Glutamatergic neuron (in vitro differentiated cells): ENCODE measurements around the gene NLRP1. TPM values are rescaled to one million over a fixed set of nuclear protein-coding genes. Genes with fewer than 3 reads are reported as not detected.
A peak's percentile ranks its signal among the peaks of the same experiment; 100 is the strongest.

Source experiments
- DNase-seq: peaks from one replicate; pipeline ENCODE4 v3.0.0; 2022
- H3K27ac Mint-ChIP-seq: one replicate; pipeline ENCODE4 v1.8.0; 2020; ENCODE audit warnings: mild to moderate bottlenecking, mixed read lengths, inconsistent platforms; ENCODE audit not compliant: unreplicated experiment
- H3K27me3 Mint-ChIP-seq: one replicate; pipeline ENCODE4 v1.8.0; 2020; ENCODE audit warnings: mild to moderate bottlenecking, moderate library complexity, mixed read lengths, inconsistent platforms; ENCODE audit not compliant: unreplicated experiment
- H3K36me3 Mint-ChIP-seq: one replicate; pipeline ENCODE4 v1.8.0; 2020; ENCODE audit warnings: mild to moderate bottlenecking, mixed read lengths, inconsistent platforms; ENCODE audit not compliant: unreplicated experiment
- H3K4me1 Mint-ChIP-seq: one replicate; pipeline ENCODE4 v1.8.0; 2020; ENCODE audit warnings: mild to moderate bottlenecking, low read depth, mixed read lengths, inconsistent platforms; ENCODE audit not compliant: unreplicated experiment
- H3K4me3 Mint-ChIP-seq: one replicate; pipeline ENCODE4 v1.8.0; 2020; ENCODE audit warnings: mild to moderate bottlenecking, mixed read lengths, inconsistent platforms; ENCODE audit not compliant: unreplicated experiment
- H3K9me3 Mint-ChIP-seq: one replicate; pipeline ENCODE4 v1.8.0; 2020; ENCODE audit warnings: mild to moderate bottlenecking, moderate library complexity, mixed read lengths, inconsistent platforms; ENCODE audit not compliant: unreplicated experiment
- CTCF ChIP-seq: fragments of 200-600 bp; sonication (generic); IDR thresholded peaks from one replicate; pipeline ENCODE4 v1.5.0; 2021; ENCODE audit not compliant: partially characterized antibody, unreplicated experiment
- long read RNA-seq: library from polyadenylated mRNA; unstranded; transcript quantifications from one replicate; pipeline ENCODE4 v2.0.0, GENCODE V29; 2020; ENCODE audit not compliant: unreplicated experiment
- total RNA-seq: library from RNA; stranded (reverse); fragmentation: NEBNext Ultra II Directional; extraction: Animal tissue kit (Norgen Biotek cat#: 25700); gene quantifications from one replicate; pipeline ENCODE4 v1.2.1, GENCODE V29; 2021; ENCODE audit not compliant: unreplicated experiment

NLRP1 gene
- total RNA-seq = 69.5 TPM
- long read RNA-seq, transcript NLRP1-206 (2 exons, 1,627 nt) = major isoform, 5 of 6 reads
- long read RNA-seq, partial matches to known transcripts = 0 of 6 reads
- long read RNA-seq, other reads (novel, unspliced or antisense) = 1 of 6 reads

- no peak for DNase-seq
- no peaks in the 10 kb centered on the region for H3K36me3 Mint-ChIP-seq
- H3K27ac Mint-ChIP-seq = no peak within 1 kb of the TSS
- no peaks in the 10 kb centered on the region for H3K27me3 Mint-ChIP-seq
- peaks cover 1% of the 10 kb centered on the region for H3K9me3 Mint-ChIP-seq
- H3K4me1 Mint-ChIP-seq = peaks cover 11% of the 10 kb centered on the region
- no peak for TF ChIP-seq CTCF
- H3K4me3 Mint-ChIP-seq = no peak within 1 kb of the TSS
These were observed at the start of gene NLRP1 for GRCh38 chr17:5584383-5585286. Gene NLRP1 (minus strand): TSS chr17:5584509. CDS start chr17:5583957, 552 bp downstream.

- TF ChIP-seq CTCF = no peak
- peaks cover 35% of the 10 kb centered on the region for H3K4me1 Mint-ChIP-seq
- H3K4me3 Mint-ChIP-seq = peak overlapping the region; percentile 8
These were observed 47.8 kb upstream of the NLRP1 start for GRCh38 chr17:5631958-5632590.

GRCh38 chr17:5630434-5630833, 46.1 kb upstream of the NLRP1 start:
- peaks cover 33% of the 10 kb centered on the region for H3K4me1 Mint-ChIP-seq
- peaks cover 2% of the 10 kb centered on the region for H3K27me3 Mint-ChIP-seq
- H3K27ac Mint-ChIP-seq = no peak overlapping the region
- peaks cover 2% of the 10 kb centered on the region for H3K9me3 Mint-ChIP-seq
- H3K36me3 Mint-ChIP-seq = peaks cover 5% of the 10 kb centered on the region
- DNase-seq = no peak
- H3K4me3 Mint-ChIP-seq = peak overlapping the region; percentile 17
- TF ChIP-seq CTCF = no peak

More at GRCh38 chr17:5631958-5632590, 47.8 kb upstream of the NLRP1 start:
- peaks cover 2% of the 10 kb centered on the region for H3K9me3 Mint-ChIP-seq
- no peak overlapping the region for H3K27ac Mint-ChIP-seq
- peaks cover 2% of the 10 kb centered on the region for H3K27me3 Mint-ChIP-seq
- no peak for DNase-seq
- H3K36me3 Mint-ChIP-seq = peaks cover 5% of the 10 kb centered on the region

GRCh38 chr17:5629128-5629527, 44.8 kb upstream of the NLRP1 start:
- Mint-ChIP-seq H3K27ac (peak overlapping the region; percentile 18), H3K36me3 (peaks cover 5% of the 10 kb centered on the region), H3K9me3 (peaks cover 2% of the 10 kb centered on the region), H3K4me1 (peaks cover 33% of the 10 kb centered on the region), H3K27me3 (peaks cover 2% of the 10 kb centered on the region), H3K4me3 (no peak overlapping the region)
- TF ChIP-seq CTCF = no peak
- no peak for DNase-seq
